ENCODE measurements around the gene CPN1.
"Not testable (repeated sequence)": the region's sequence is repeated elsewhere in the genome, so short reads cannot be mapped to it uniquely, and the experiment has no call there.

The CPN1 gene

DNA sequence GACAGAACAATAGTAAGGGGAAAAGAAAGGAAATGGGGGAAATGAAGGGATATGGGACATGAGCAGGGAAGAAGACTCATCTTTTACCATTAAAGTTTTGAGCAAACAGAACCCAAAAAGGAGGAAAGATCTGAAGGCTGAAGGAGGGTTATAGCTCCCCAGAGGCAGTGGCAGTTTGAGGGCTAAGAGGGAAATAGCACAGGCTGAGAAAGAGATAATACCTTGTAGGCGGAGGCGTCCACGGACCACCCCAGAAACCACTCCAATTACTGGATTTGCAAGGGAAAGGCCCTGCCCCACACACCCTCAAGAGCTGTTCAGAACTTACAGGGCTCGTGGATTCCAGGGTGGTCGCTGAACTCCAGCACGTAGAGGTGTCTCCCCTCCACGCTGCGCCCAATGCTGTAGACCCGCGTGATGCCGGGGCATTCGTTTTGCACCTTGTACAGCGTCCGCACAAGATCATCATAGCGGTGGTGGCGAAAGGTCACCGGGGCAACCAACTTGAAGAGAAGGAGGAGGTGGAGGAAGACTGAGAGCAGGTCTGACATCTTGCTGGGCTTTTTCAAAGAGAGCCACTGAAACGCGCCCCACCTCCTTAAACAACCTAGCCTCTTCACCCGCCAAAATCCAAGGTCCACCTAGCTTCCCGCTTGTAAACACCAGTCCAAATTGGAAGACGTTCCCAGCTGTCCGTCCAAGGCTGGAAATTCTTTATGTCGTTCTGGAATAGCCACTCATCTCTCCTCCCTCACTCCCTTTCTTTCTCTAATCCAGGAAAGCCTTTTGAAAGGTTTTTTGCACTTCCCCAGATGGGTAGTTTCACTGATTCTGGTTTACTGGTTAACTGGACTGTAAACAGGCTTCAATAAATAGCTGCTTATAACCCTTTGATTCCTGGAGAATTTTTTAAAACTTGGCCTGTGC lies at the start of gene CPN1:
TSS of gene CPN1 (minus strand) at position 795 of the 927 bp plus-strand sequence. CDS start at position 551, 244 bp downstream.
- DNase-seq, result no peak

DNA sequence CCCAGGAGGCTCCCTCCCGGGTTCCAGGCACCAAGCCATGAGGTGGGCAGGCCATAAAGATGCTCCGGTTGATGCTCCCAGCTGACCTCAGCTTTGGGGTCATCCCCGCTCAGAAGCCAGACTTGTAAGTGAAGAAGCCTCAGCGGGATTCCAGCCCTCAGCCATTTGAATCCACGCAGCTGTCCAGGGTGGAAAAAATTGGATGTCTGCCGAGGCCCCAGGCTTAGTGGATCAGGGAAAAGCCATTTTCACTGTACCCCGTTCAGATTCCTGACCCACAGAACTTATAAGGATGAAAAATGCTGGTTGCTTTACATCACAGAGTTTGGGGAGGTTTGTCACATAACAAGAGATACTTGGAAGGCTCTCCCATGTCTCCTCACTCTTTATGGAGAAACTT lies 49.2 kb upstream of the CPN1 start:
- DNase-seq, result no peak

DNA sequence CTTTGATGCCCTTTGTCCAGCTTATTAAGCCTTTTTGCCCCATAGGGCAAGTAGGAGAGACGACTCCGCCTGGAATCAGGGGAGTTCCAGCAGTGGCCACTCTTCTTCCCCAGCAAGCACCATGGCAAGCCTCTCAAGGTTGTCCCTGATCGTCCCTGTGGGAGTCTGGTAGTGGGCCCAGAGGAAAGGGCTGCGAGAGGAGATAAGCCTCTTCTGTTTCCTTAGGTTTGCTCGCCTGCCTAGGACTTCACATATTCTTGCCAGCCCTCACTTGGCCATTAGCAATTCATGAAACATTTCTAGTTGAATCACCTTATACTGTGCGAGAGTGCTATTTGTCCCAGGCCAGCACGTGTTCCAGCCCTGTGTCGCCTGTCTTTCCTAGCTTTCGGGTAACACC lies 47.8 kb upstream of the CPN1 start:
- no peak for DNase-seq

DNA sequence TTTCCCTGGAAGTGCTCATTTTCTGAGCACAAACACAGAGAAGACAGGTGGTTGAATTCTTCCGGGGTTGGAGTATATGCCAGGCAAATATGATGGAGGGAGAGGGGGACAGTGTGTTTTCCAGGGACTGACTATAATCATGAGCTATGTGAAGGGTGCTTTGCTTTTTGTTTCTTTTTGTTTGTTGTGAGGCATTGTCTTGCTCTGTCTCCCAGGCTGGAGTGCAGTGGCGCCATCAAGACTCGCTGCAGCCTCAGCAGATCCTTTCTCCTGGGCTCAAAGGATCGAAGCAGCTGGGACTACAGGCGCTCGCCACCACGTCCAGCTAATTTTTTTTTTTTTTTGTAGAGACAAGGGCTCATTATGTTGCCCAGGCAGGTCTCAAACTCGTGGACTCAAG lies 47.3 kb upstream of the CPN1 start:
- no peak for DNase-seq

DNA sequence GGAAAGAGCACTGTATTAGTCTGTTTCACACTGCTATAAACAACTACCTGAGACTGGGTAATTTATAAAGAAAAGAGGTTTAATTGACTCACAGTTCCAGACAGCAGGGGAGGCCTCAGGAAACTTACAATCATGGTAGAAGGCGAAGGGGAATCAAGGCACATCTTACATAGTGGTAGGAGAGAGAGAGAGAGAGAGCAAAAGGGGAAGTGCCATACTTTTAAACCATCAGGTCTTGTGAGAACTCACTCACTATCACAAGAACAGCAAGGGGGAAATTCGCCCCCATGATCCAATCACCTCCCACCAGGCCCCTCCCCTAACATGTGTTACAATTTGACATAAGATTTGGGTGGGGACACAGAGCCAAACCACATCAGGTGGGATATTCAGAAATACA lies 43.7 kb upstream of the CPN1 start:
- not testable (repeated sequence) for DNase-seq

GRCh38 chr10:100124097-100124496 lies 42.4 kb upstream of the CPN1 start:
- DNase-seq, result no peak

- no peak for DNase-seq
Measured at GRCh38 chr10:100122780-100123179, 41.1 kb upstream of the CPN1 start.

DNA sequence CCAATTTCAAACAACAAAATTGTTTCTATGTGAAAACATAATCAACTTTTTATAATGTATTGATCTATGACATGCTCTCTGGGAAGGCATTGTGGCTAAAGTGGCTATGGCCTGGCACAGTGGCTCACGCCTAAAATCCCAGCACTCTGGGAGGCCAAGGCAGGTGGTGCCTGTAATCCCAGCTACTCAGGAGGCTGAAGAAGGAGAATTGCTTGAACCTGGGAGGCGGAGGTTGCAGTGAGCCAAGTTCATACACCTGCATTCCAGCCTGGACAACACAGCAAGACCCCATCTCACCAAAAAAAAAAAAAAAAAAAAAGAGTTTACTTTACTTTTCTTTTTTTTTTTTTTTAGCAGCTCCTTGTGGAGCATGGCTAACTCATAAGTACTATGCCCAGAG lies 38.9 kb upstream of the CPN1 start:
- no peak for DNase-seq

DNA sequence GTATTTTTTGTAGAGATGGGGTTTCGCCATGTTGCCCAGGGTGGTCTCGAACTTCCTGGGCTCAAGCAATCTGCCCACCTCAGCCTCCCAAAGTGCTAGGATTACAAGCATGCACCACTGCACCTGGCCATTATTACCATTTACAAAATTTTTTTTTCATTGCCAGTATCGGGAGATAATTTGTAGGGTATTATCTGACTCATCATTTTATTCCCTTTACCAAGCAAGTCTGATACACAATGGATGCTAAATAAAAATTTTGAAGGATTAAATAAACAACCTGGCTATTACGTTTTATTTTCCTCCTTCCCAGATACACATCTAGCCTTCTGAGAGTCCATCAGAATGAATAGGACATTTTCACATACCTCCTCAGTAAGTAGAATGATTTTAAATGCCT lies 38.1 kb upstream of the CPN1 start:
- DNase-seq, result no peak

GRCh38 chr10:100114976-100115770 lies 33.5 kb upstream of the CPN1 start:
- no peak for DNase-seq

DNA sequence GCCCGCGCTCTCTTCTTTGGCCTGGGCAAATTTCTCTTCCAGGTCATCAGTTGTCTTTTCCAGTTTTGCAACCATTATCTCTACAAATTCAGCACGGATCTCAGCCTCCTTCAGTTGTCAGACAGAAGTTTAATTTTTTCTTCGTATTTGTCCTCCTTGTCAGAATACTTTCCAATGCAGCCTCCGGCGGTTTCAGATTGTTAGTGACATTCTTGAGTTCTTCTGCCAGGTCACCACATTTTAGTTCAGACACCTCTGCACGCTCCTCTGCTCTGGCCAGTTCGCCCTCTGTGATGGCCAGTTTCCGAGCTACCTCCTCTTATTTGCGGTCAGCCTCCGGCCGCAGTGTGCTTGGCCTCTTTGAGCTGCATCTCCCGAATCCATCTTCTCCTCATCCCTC lies 32.8 kb upstream of the CPN1 start:
- DNase-seq, result no peak

DNA sequence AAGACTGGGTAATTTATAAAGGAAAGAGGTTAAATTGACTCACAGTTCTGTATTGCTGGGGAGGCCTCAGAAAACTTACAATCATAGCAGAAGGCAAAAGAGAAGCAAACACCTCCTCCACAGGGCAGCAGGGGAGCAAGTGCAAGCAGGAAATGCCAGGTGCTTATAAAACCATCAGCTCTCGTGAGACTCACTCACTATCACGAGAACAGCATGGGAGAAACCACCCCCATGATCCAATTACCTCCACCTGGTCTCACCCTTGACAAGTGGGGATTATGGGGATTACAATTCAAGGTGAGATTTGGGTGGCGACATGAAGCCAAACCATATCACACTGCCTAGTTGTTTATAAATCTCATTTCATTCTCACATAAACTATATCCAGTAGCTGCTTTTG lies 28.0 kb upstream of the CPN1 start:
- no peak for DNase-seq

DNA sequence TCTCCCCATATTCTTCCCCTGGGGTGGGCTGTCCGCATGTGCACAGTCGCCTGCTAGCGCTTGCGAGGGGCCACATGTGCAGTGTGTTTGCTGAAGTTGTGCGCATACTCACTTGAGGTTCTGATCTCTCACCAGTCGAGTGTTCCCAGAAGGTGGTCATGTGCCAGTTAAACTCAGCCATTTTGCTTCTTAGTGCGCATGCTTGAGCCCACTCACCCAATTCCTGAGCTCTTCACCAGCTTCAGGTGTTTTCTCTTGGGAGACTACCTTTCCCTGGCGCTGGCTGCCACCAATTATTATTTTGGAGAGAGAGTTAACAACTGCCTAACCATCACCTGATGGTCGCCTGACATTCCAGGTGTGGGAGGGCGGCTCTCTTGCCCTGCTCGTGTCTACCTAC lies 25.2 kb upstream of the CPN1 start:
- no peak for DNase-seq

DNA sequence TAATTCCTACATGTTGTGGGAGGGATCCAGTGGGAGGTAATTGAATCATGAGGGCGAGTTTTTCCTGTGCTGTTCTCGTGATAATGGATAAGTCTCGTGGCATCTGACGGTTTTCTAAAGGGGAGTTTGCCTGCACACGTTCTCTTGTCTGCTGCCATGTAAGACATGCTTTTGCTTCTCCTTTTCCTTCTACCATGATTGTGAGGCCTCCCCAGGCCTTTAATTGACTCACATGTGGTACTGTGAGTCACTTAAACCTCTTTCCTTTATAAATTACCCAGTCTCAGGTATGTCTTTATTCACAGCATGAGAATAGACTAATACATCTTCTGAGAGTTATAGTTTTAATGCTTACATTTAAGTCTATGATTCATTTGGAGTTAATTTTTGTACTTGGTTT lies 22.6 kb upstream of the CPN1 start:
- no peak for DNase-seq

DNA sequence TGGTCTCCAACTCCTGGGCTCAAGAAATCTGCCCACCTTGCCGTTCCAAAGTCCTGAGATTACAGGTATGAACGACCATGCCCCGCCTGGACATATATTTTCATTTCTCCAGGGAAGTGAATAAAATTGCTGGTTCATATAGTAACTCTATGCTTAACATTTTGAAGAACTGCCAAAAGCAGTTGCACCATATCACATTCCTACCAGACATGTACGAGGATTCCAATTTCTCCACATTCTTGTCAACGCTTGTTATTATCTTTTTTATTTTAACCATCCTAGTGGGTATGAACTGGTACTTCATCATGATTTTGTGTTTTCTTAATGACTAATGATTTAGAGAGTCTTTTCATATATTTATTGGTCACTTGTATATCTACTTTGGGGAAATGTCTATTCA lies 21.9 kb upstream of the CPN1 start:
- DNase-seq, result no peak

- no peak for DNase-seq
Measured at GRCh38 chr10:100101192-100102076, 19.8 kb upstream of the CPN1 start.

- DNase-seq, result no peak
Measured at GRCh38 chr10:100100651-100101184, 19.0 kb upstream of the CPN1 start.

- DNase-seq, result no peak
Measured at GRCh38 chr10:100089241-100089640, 7.6 kb upstream of the CPN1 start.

- DNase-seq, result not testable (repeated sequence)
Measured at GRCh38 chr10:100086708-100087107, 5.0 kb upstream of the CPN1 start.

GRCh38 chr10:100085596-100085995 lies 3.9 kb upstream of the CPN1 start:
- no peak for DNase-seq

GRCh38 chr10:100083623-100084022 lies 2.0 kb upstream of the CPN1 start:
- no peak for DNase-seq

DNA sequence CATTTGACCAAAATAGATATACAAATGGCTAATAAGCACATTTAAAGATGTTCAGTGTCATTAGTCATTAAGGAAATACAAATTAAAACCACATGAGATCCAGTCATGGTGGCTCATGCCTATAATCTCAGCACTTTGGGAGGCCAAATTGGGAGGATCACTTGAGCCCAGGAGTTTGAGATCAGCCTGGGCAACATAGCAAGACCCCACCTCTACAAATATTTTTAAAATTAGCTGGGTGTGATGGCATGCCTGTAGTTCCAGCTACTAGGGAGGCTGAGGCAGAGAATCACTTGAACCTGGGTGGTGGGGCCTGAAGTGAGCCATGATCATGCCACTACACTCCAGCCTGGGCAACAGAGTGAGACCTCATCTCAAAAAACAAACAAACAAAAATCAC lies 607 bp upstream of the CPN1 start:
- DNase-seq, result not testable (repeated sequence)

DNA sequence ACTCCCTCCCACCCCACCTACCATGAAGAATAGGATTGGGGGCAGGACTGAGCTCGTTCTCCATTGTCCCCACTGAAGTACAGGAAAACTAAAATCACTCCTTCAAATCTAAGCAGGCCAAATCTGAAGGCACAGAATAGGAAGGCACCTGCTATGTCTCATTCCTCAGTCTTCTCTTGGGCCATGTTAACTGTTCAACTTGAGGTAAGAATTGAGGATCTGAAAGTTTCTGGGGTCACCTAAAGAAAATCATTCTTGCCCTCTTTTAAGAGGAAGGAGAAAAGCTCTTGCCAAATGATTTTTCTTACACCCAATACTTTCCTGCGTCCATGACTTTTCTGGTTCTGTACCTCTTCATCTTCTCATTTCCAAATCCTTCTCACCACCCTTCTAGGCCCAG lies 4.9 kb downstream of the CPN1 start:
- DNase-seq, result no peak

Measured in NCI-H1048 (cell line).